ENCODE results near the gene AGAP9.
"Not testable (repeated sequence)": the region's sequence is repeated elsewhere in the genome, so short reads cannot be mapped to it uniquely, and the experiment has no call there.

Gene AGAP9

GRCh38 chr10:47456794-47457527, 66.5 kb downstream of the AGAP9 start:
- DNase-seq = no peak

- no peak for DNase-seq
These were observed 67.2 kb downstream of the AGAP9 start for GRCh38 chr10:47456079-47456785.

DNA sequence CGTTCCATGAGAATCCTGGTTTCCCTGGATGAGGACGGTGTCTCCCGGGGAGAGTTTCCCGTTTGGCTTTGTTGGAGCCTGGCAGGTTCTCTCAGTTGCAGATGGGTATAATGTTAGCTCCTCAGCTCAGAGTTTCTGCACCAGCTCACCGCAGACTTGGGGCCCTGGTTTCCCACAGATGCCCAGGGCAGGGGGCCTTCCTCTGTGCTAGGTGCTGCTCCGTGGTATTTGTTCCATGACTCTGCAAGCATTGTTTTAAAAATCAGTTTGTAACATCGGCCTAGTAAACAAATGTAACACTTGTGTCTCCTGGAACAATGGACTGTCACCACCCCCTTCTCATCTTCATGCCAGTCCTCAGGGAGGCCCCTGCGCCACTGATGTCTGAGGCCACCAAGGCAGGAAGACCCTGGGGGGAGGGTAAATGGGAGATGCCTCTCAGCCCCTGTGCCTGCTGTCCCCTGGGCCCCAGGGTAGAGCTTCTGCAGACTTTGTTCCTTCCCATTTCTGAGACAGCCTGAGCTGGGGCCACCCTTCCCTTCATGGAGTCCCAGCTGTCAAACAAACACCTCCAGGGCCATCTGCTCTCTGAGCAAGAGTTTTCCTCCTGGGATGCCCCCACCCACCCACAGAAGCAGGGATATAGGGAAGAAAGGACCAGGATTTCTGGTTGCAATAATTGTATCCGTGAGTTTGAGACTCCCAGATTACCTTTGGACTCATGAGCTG, 67.9 kb downstream of the AGAP9 start:
- DNase-seq = not testable (repeated sequence)

DNA sequence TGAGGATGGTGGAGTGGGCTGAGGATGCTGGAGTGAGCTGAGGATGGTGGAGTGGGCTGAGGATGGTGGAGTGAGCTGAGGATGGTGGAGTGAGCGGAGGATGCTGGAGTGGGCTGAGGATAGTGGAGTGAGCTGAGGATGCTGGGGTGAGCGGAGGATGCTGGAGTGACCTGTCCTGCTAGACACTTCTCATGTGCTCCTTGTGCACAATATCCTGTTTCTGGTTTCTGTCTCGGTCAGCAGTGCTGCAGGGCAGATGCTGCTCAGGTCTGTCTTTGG, 68.7 kb downstream of the AGAP9 start:
- no peak for DNase-seq

DNA sequence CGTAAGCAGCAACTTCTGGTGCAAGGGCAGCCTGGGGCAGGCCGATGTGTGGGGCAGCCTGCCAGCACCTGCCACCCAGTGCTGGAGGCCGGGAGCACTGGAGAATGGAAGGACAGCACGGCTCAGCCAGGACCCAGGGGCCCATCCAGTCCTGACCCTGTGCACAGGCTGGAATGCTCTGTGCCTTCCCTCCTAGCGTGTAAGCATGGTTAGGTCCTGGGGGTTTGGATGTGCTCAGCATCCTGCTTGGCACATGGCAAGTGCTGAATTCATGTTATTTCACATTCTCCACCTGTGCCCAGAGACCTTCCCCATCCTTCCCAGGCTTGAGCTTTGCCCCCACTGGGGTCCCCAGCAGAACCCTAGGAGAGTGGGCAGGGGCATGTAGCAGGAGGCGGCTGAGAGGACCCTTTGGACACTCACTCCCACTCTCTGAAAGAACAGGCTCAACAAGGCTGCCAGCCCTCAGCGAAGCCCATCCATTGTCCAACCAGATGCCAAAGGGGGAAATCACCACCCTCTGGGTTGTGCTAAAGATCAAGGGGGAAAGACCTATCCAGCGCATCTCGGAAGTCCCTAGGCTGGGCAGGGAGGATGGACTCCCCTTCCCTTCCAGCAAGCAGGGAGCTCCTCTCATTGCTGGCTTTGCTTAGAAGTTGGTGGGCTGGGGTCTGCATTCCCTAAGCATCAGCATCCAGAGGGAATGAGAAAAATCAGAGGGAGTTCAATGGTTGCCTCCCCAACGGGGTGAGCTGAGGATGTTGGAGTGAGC, 69.2 kb downstream of the AGAP9 start:
- no peak for DNase-seq

DNA sequence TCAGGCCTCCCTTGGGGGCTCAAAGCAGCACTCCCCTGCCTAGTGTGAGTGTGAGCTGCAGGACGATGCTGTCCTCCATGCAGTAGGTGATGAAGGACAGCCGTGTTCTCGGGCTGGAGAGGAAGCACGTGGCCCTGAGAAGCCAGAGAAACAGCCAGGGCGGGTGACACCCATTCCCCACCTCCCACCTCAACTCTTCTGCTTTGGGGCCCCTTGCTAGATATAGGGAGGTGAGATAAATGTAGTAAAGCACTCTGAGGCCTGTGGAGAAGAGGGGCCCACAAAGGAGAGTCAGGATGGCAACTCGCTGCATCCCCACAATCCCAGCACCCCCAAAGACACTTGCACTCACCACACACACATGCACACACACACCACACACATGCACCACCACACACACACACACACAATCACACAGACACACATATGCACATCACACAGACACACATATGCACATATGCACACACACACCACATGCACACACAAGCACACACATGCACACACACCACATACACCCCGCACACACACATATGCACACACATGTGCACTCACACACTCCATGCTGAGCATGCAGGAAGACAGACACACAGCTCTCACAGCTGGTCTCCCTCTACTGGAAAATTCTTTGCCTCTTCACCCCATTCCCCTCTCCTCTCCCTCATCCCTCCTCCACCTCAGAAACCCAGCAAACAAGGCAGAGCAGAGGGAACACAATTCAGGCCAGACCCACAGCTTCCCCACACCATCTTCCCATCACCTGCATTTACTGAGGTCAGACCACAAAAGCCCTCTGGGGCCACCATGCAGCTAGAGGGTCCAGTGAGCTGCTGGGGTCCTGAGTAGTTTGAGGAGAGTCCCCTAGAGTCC, 70.1 kb downstream of the AGAP9 start:
- DNase-seq = no peak

- DNase-seq = no peak
These were observed 70.8 kb downstream of the AGAP9 start for GRCh38 chr10:47452495-47453140.

GRCh38 chr10:47451998-47452494, 71.4 kb downstream of the AGAP9 start:
- no peak for DNase-seq

Measured in inflammatory macrophage treated with lipopolysaccharide for 4 hours (primary cell).